Fibroblast of villous mesenchyme (primary cell): Measurements from ENCODE around the gene DSG1. TPM values are rescaled to one million over a fixed set of nuclear protein-coding genes. Genes with fewer than 3 reads are reported as not detected.
"Not testable (repeated sequence)": the region's sequence is repeated elsewhere in the genome, so short reads cannot be mapped to it uniquely, and the experiment has no call there.

Experiments
- DNase-seq: peaks from one replicate; pipeline ENCODE4 v3.0.0-alpha.2; 2010; ENCODE audit warnings: low read depth
- H3K4me3 ChIP-seq: 2 replicates; pipeline ENCODE4 v1.5.1; 2011; ENCODE audit warnings: low read depth, mild to moderate bottlenecking, low read length
- CTCF ChIP-seq: IDR thresholded peaks from 2 replicates; pipeline ENCODE4 v1.5.1; 2012; ENCODE audit warnings: low read depth, mild to moderate bottlenecking, low read length; ENCODE audit not compliant: insufficient read depth
- total RNA-seq: library from RNA; depleted of rRNA; stranded (reverse); fragments of >200 nt; gene quantifications from 2 replicates; pipeline ENCODE4 v1.2.3, GENCODE V29; 2012

The DSG1 gene
- total RNA-seq, 1 donor: not detected

GRCh38 chr18:31275722-31276463 lies 42.1 kb upstream of the DSG1 start:
- TF ChIP-seq CTCF: no peak
- no peak for DNase-seq
- H3K4me3 ChIP-seq: no peak overlapping the region

- H3K4me3 ChIP-seq: no peak overlapping the region
- no peak for DNase-seq
- no peak for TF ChIP-seq CTCF
These were observed 39.3 kb upstream of the DSG1 start for GRCh38 chr18:31278609-31279071.

GRCh38 chr18:31280502-31280901 lies 37.5 kb upstream of the DSG1 start:
- no peak for TF ChIP-seq CTCF
- H3K4me3 ChIP-seq: no peak overlapping the region
- DNase-seq: no peak

GRCh38 chr18:31281437-31281836 lies 36.5 kb upstream of the DSG1 start:
- DNase-seq: no peak
- TF ChIP-seq CTCF: no peak
- H3K4me3 ChIP-seq: no peak overlapping the region

- not testable (repeated sequence) for H3K4me3 ChIP-seq, DNase-seq
These were observed 28.5 kb upstream of the DSG1 start for GRCh38 chr18:31289446-31289845.

GRCh38 chr18:31291688-31292087 lies 26.3 kb upstream of the DSG1 start:
- DNase-seq: no peak
- TF ChIP-seq CTCF: no peak
- H3K4me3 ChIP-seq: no peak overlapping the region

- no peak for TF ChIP-seq CTCF
- no peak for DNase-seq
- H3K4me3 ChIP-seq: no peak overlapping the region
These were observed 23.7 kb upstream of the DSG1 start for GRCh38 chr18:31294199-31294747.
